PFSK-1 (cell line): ENCODE measurements around the gene MSI2.

Experiments
- FOXP2 ChIP-seq: optimal IDR thresholded peaks from 2 replicates; pipeline ENCODE3; 2011; ENCODE audit warnings: borderline replicate concordance, control low read depth, inconsistent platforms; ENCODE audit not compliant: insufficient read depth; ENCODE audit errors: extremely low read length, extremely low read depth
- POLR2AphosphoS5 ChIP-seq: IDR thresholded peaks from 2 replicates; pipeline ENCODE4 v1.6.1; 2012; ENCODE audit warnings: low read depth, mild to moderate bottlenecking, control low read depth, low read length, moderate library complexity
- SIN3A ChIP-seq: IDR thresholded peaks from 2 replicates; pipeline ENCODE4 v1.6.1; 2012; ENCODE audit warnings: mild to moderate bottlenecking, low read length, moderate library complexity, borderline replicate concordance; ENCODE audit not compliant: insufficient read depth
- TAF1 ChIP-seq: IDR thresholded peaks from 2 replicates; pipeline ENCODE4 v1.6.1; 2012; ENCODE audit warnings: low read length, control low read depth, borderline replicate concordance; ENCODE audit not compliant: insufficient read depth
- TF ChIP-seq, protein P1 (sequence below), 2 experiments: IDR thresholded peaks; 2 replicates each; pipeline versions ENCODE4 v1.6.1 to v1.8.0; 2011 to 2012; ENCODE audit warnings: low read depth in 2 of 2, low read length in 2 of 2, control low read depth in 1 of 2, inconsistent platforms in 1 of 2, mild to moderate bottlenecking in 1 of 2, moderate library complexity in 1 of 2; ENCODE audit not compliant: insufficient read depth in 1 of 2

The MSI2 gene

GRCh38 chr17:57715981-57716380 is 459.7 kb downstream of the MSI2 start:
- TF ChIP-seq, protein P1, sequence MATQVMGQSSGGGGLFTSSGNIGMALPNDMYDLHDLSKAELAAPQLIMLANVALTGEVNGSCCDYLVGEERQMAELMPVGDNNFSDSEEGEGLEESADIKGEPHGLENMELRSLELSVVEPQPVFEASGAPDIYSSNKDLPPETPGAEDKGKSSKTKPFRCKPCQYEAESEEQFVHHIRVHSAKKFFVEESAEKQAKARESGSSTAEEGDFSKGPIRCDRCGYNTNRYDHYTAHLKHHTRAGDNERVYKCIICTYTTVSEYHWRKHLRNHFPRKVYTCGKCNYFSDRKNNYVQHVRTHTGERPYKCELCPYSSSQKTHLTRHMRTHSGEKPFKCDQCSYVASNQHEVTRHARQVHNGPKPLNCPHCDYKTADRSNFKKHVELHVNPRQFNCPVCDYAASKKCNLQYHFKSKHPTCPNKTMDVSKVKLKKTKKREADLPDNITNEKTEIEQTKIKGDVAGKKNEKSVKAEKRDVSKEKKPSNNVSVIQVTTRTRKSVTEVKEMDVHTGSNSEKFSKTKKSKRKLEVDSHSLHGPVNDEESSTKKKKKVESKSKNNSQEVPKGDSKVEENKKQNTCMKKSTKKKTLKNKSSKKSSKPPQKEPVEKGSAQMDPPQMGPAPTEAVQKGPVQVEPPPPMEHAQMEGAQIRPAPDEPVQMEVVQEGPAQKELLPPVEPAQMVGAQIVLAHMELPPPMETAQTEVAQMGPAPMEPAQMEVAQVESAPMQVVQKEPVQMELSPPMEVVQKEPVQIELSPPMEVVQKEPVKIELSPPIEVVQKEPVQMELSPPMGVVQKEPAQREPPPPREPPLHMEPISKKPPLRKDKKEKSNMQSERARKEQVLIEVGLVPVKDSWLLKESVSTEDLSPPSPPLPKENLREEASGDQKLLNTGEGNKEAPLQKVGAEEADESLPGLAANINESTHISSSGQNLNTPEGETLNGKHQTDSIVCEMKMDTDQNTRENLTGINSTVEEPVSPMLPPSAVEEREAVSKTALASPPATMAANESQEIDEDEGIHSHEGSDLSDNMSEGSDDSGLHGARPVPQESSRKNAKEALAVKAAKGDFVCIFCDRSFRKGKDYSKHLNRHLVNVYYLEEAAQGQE (IDR thresholded peaks at IDR 0.05; ENCODE audit: insufficient read depth in 1 of 2, low read depth in 2 of 2, low read length in 2 of 2), result no peak
- TF ChIP-seq TAF1 (no peak), FOXP2 (no peak), SIN3A (no peak)

DNA sequence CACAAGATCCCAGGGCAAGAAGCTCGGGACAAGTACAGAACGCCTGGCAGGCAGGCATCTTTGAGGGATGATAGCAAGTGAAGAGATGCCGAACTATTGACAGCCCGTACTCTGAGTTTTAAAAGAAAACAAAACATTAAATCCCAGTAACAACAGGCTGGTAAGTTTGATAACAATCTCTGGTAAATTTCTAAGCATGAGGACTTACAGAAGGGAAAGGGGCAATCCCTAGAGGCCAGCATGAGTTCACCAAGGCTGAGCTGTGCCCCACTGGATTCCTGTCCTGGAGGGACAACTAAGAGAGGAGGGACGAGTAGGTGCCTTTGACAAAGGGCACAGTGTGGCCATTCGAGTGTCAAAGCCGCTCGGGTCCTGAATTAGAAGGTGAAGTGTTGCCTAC is 462.6 kb downstream of the MSI2 start:
- TF ChIP-seq FOXP2 (no peak), POLR2AphosphoS5 (no peak), SIN3A (no peak), TAF1 (no peak)
- TF ChIP-seq, protein P1 (IDR thresholded peaks at IDR 0.05; ENCODE audit: insufficient read depth in 1 of 2, low read depth in 2 of 2, low read length in 2 of 2), result no peak

- TF ChIP-seq, protein P1 (IDR thresholded peaks at IDR 0.05; ENCODE audit: insufficient read depth in 1 of 2, low read depth in 2 of 2, low read length in 2 of 2), result no peak
- no peak for TF ChIP-seq POLR2AphosphoS5
- no peak for TF ChIP-seq FOXP2
- TF ChIP-seq TAF1, result no peak
- no peak for TF ChIP-seq SIN3A
Measured at GRCh38 chr17:57720386-57721035, 464.2 kb downstream of the MSI2 start.

DNA sequence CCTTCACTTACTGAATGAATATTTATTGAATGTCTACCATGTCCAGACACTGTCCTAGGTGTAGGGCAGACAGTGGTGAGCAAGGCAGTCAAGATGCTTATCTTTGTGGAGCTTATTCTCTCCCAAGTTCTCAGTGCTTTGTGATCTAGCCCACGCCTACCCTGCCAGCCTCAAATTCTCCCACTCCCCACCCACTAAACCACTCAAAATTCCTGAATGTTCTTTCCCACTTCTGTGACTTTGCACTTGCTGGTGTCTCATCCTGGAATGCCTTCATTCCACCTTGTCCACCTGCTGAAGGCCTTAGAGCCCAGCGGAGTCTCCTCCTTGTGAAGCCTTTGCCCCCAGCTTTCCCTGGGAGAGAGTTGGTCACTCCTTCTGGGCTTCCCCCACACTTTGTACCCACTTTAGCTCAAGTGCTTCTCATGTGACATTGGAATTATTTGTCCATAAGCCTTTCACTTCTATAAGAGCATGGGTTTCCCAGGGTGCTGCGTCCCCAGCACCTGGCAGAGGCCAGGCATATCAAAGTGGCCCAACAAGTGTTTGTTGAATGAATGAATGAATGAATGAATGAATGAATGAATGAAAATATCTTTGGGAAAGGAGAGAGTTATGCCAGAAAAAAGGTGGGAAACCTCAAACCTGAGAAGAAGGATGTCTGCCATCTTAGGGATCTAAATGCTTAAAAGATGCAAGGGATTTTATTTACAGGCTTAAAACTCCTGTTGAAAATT is 465.8 kb downstream of the MSI2 start:
- no peak for TF ChIP-seq SIN3A
- TF ChIP-seq, protein P1 (IDR thresholded peaks at IDR 0.05; ENCODE audit: insufficient read depth in 1 of 2, low read depth in 2 of 2, low read length in 2 of 2), result no peak
